NCI-H2029 treated with DMSO at 0.1 percent for 48 hours (cell line): Measurements from ENCODE around the gene LDAH.
A peak's percentile ranks its signal among the peaks of the same experiment; 100 is the strongest.
"Not testable (repeated sequence)": the region's sequence is repeated elsewhere in the genome, so short reads cannot be mapped to it uniquely, and the experiment has no call there.

Source experiments
- DNase-seq: peaks from one replicate; lab custom pipeline; 2025; lab: John Stamatoyannopoulos, UW

LDAH gene

GRCh38 chr2:20822535-20823490, at the start of gene LDAH:
TSS of gene LDAH (minus strand) at chr2:20823101. CDS start at chr2:20801463, 21,638 bp downstream.
- DNase-seq, result peak; percentile 53

- no peak for DNase-seq
Observed at GRCh38 chr2:20868377-20868776, 45.5 kb upstream of the LDAH start.

GRCh38 chr2:20862850-20863249, 39.9 kb upstream of the LDAH start:
- DNase-seq, result no peak

- DNase-seq, result no peak
Observed at GRCh38 chr2:20855456-20855855, 32.6 kb upstream of the LDAH start.

GRCh38 chr2:20852670-20853069, 29.8 kb upstream of the LDAH start:
- no peak for DNase-seq

- no peak for DNase-seq
Observed at GRCh38 chr2:20852139-20852538, 29.2 kb upstream of the LDAH start.

GRCh38 chr2:20844246-20844645, 21.3 kb upstream of the LDAH start:
- DNase-seq, result no peak

GRCh38 chr2:20839052-20839451, 16.2 kb upstream of the LDAH start:
- no peak for DNase-seq

- no peak for DNase-seq
Observed at GRCh38 chr2:20838016-20838415, 15.1 kb upstream of the LDAH start.

GRCh38 chr2:20836521-20836920, 13.6 kb upstream of the LDAH start:
- no peak for DNase-seq

GRCh38 chr2:20834331-20834730, 11.4 kb upstream of the LDAH start:
- DNase-seq, result no peak

GRCh38 chr2:20832606-20833005, 9.7 kb upstream of the LDAH start:
- no peak for DNase-seq

- no peak for DNase-seq
Observed at GRCh38 chr2:20829861-20830260, 7.0 kb upstream of the LDAH start.

- DNase-seq, result no peak
Observed at GRCh38 chr2:20823917-20824316, 1.0 kb upstream of the LDAH start.

- no peak for DNase-seq
Observed at GRCh38 chr2:20818820-20819219, 4.1 kb downstream of the LDAH start.

GRCh38 chr2:20815216-20815615, 7.7 kb downstream of the LDAH start:
- DNase-seq, result no peak

GRCh38 chr2:20812779-20813178, 10.1 kb downstream of the LDAH start:
- DNase-seq, result no peak

- DNase-seq, result no peak
Observed at GRCh38 chr2:20806286-20806685, 16.6 kb downstream of the LDAH start.

GRCh38 chr2:20803974-20804373, 18.9 kb downstream of the LDAH start:
- DNase-seq, result no peak

GRCh38 chr2:20803226-20803682, 19.6 kb downstream of the LDAH start:
- DNase-seq, result no peak

- no peak for DNase-seq
Observed at GRCh38 chr2:20797096-20797495, 25.8 kb downstream of the LDAH start.

GRCh38 chr2:20796374-20796791, 26.5 kb downstream of the LDAH start:
- no peak for DNase-seq

- not testable (repeated sequence) for DNase-seq
Observed at GRCh38 chr2:20793944-20794343, 29.0 kb downstream of the LDAH start.
